Measurements from ENCODE around the gene KRT7.
"Not testable (repeated sequence)": the region's sequence is repeated elsewhere in the genome, so short reads cannot be mapped to it uniquely, and the experiment has no call there.

- TF ChIP-seq CTCF (IDR thresholded peaks at IDR 0.05; ENCODE audit: low read depth, low read length, poor library complexity, severe bottlenecking) = peak; percentile 41
- TF ChIP-seq EZH2phosphoT487 (IDR thresholded peaks at IDR 0.05; ENCODE audit: borderline replicate concordance, low read length) = not testable (repeated sequence)
These were observed 54.1 kb downstream of the KRT7 start for GRCh38 chr12:52286857-52287785.
